Neural progenitor cell (in vitro differentiated cells): ENCODE data around the gene HSPB6. TPM values are rescaled to one million over a fixed set of nuclear protein-coding genes. Genes with fewer than 3 reads are reported as not detected.

Source experiments
- DNase-seq: peaks from one replicate; pipeline ENCODE4 v3.0.0-alpha.2; 2016; ENCODE audit warnings: low spot score
- H2AFZ ChIP-seq: fragments of 200-600 bp; sonication (generic); replicated peaks from 2 replicates; pipeline ENCODE4 v1.6.1; 2016; ENCODE audit warnings: antibody characterized with exemption
- H3F3A ChIP-seq: fragments of 200-600 bp; sonication (generic); 2 replicates; pipeline ENCODE4 v1.6.1; 2016; ENCODE audit warnings: antibody characterized with exemption, low read depth
- H3K27ac ChIP-seq: fragments of 200-600 bp; sonication (generic); 2 replicates; pipeline ENCODE4 v1.5.1; 2016; ENCODE audit warnings: mild to moderate bottlenecking
- H3K27me3 ChIP-seq: fragments of 200-600 bp; sonication (generic); 2 replicates; pipeline ENCODE4 v1.6.1; 2016; ENCODE audit warnings: mild to moderate bottlenecking, moderate library complexity
- H3K36me3 ChIP-seq: fragments of 200-600 bp; sonication (generic); 2 replicates; pipeline ENCODE4 v1.5.1; 2016
- H3K4me1 ChIP-seq: fragments of 200-600 bp; sonication (generic); 2 replicates; pipeline ENCODE4 v1.6.1; 2016; ENCODE audit warnings: mixed run types
- H3K4me2 ChIP-seq: fragments of 200-600 bp; sonication (generic); 2 replicates; pipeline ENCODE4 v1.6.1; 2016
- H3K4me3 ChIP-seq: fragments of 200-600 bp; sonication (generic); 2 replicates; pipeline ENCODE4 v1.5.1; 2016
- H3K79me2 ChIP-seq: fragments of 200-600 bp; sonication (generic); 2 replicates; pipeline ENCODE4 v1.6.1; 2016; ENCODE audit warnings: low read depth
- H3K9ac ChIP-seq: fragments of 200-600 bp; sonication (generic); 2 replicates; pipeline ENCODE4 v1.6.1; 2016
- H3K9me3 ChIP-seq: fragments of 200-600 bp; sonication (generic); 2 replicates; pipeline ENCODE4 v1.5.1; 2016; ENCODE audit warnings: low read depth
- H4K20me1 ChIP-seq: fragments of 200-600 bp; sonication (generic); 2 replicates; pipeline ENCODE4 v1.6.1; 2016; ENCODE audit warnings: low read depth
- H3K27ac Mint-ChIP-seq: 3 replicates; pipeline ENCODE4 v1.8.0; 2021; ENCODE audit warnings: mixed read lengths
- H3K27me3 Mint-ChIP-seq: 2 replicates; pipeline ENCODE4 v1.8.0; 2022; ENCODE audit warnings: low read depth, mild to moderate bottlenecking, inconsistent platforms, moderate library complexity, mixed read lengths; ENCODE audit not compliant: insufficient read depth
- H3K36me3 Mint-ChIP-seq: 3 replicates; pipeline ENCODE4 v1.8.0; 2021; ENCODE audit warnings: mixed read lengths
- H3K4me1 Mint-ChIP-seq: 3 replicates; pipeline ENCODE4 v1.8.0; 2021; ENCODE audit warnings: mixed read lengths
- H3K4me3 Mint-ChIP-seq: 3 replicates; pipeline ENCODE4 v1.8.0; 2021; ENCODE audit warnings: mild to moderate bottlenecking, moderate library complexity, mixed read lengths
- H3K9me3 Mint-ChIP-seq: 3 replicates; pipeline ENCODE4 v1.8.0; 2020; ENCODE audit warnings: mixed read lengths
- CTCF ChIP-seq: fragments of 200-600 bp; sonication (generic); IDR thresholded peaks from 2 replicates; pipeline ENCODE4 v1.5.1; 2017; ENCODE audit warnings: antibody characterized with exemption, mild to moderate bottlenecking
- EZH2 ChIP-seq: fragments of 200-600 bp; sonication (generic); IDR thresholded peaks from 2 replicates; pipeline ENCODE4 v1.6.1; 2017; ENCODE audit warnings: antibody characterized with exemption, mild to moderate bottlenecking, moderate library complexity
- EZH2phosphoT487 ChIP-seq: fragments of 200-600 bp; sonication (generic); IDR thresholded peaks from 2 replicates; pipeline ENCODE4 v1.6.1; 2017; ENCODE audit warnings: antibody characterized with exemption
- total RNA-seq: library from RNA; depleted of rRNA; stranded (reverse); fragments of >200 nt; gene quantifications from 2 replicates; pipeline ENCODE4 v1.2.3, GENCODE V29; 2015; ENCODE audit warnings: low replicate concordance

The HSPB6 gene
- total RNA-seq: not detected in 2 replicates

GRCh38 chr19:35756377-35757230, at the start of gene HSPB6:
TSS of gene HSPB6 (minus strand) at chr19:35757029. CDS start at chr19:35757008, 21 bp downstream.
- Histone ChIP-seq H3K27ac (no peak within 1 kb of the TSS), H3F3A (peaks cover 13% of the 10 kb centered on the region), H3K4me1 (peaks cover 6% of the 10 kb centered on the region), H3K27me3 (peaks cover 27% of the 10 kb centered on the region), H3K9me3 (no peaks in the 10 kb centered on the region), H3K79me2 (peaks cover 16% of the 10 kb centered on the region), H3K36me3 (no peaks in the 10 kb centered on the region), H3K9ac (no peak within 1 kb of the TSS), H3K4me2 (peak within 1 kb of the TSS; percentile 80), H2AFZ (peak within 1 kb of the TSS; percentile 43), H3K4me3 (peak within 1 kb of the TSS; percentile 89), H4K20me1 (peaks cover 19% of the 10 kb centered on the region)
- H3K4me1 Mint-ChIP-seq: peaks cover 26% of the 10 kb centered on the region
- peak; percentile 49 for DNase-seq
- peak within 1 kb of the TSS; percentile 99 for H3K4me3 Mint-ChIP-seq
- peaks cover 9% of the 10 kb centered on the region for H3K27me3 Mint-ChIP-seq
- H3K9me3 Mint-ChIP-seq: no peaks in the 10 kb centered on the region
- H3K27ac Mint-ChIP-seq: peak within 1 kb of the TSS; percentile 98
- H3K36me3 Mint-ChIP-seq: peaks cover 6% of the 10 kb centered on the region
- TF ChIP-seq CTCF (no peak), EZH2 (peak; percentile 46), EZH2phosphoT487 (no peak)

- peaks cover 16% of the 10 kb centered on the region for H3K27me3 Mint-ChIP-seq
- Histone ChIP-seq H3K36me3 (no peaks in the 10 kb centered on the region), H3K9me3 (no peaks in the 10 kb centered on the region), H3K27ac (no peak overlapping the region), H3K4me2 (no peak overlapping the region), H3K79me2 (no peaks in the 10 kb centered on the region), H3K9ac (no peak overlapping the region), H3F3A (no peaks in the 10 kb centered on the region), H3K4me1 (no peaks in the 10 kb centered on the region), H4K20me1 (no peaks in the 10 kb centered on the region), H2AFZ (no peak overlapping the region), H3K27me3 (no peaks in the 10 kb centered on the region), H3K4me3 (no peak overlapping the region)
- H3K9me3 Mint-ChIP-seq: no peaks in the 10 kb centered on the region
- H3K27ac Mint-ChIP-seq: no peak overlapping the region
- H3K4me1 Mint-ChIP-seq: no peaks in the 10 kb centered on the region
- DNase-seq: no peak
- TF ChIP-seq CTCF (no peak), EZH2 (no peak), EZH2phosphoT487 (no peak)
- H3K36me3 Mint-ChIP-seq: no peaks in the 10 kb centered on the region
- no peak overlapping the region for H3K4me3 Mint-ChIP-seq
These were observed 49.8 kb upstream of the HSPB6 start for GRCh38 chr19:35806597-35806996.

- H2AFZ ChIP-seq: no peak overlapping the region
- peak overlapping the region; percentile 57 for H3K4me3 Mint-ChIP-seq
- no peak overlapping the region for H3K27ac Mint-ChIP-seq
- no peak for DNase-seq
- no peaks in the 10 kb centered on the region for H4K20me1 ChIP-seq
- H3K4me3 ChIP-seq: no peak overlapping the region
- H3K36me3 ChIP-seq: no peaks in the 10 kb centered on the region
- no peaks in the 10 kb centered on the region for H3K4me1 ChIP-seq
- no peak overlapping the region for H3K4me2 ChIP-seq
- no peaks in the 10 kb centered on the region for H3K27me3 ChIP-seq
- H3K9me3 ChIP-seq: no peaks in the 10 kb centered on the region
- H3K36me3 Mint-ChIP-seq: no peaks in the 10 kb centered on the region
- no peak overlapping the region for H3K9ac ChIP-seq
- no peaks in the 10 kb centered on the region for H3F3A ChIP-seq
- H3K27ac ChIP-seq: no peak overlapping the region
- H3K9me3 Mint-ChIP-seq: no peaks in the 10 kb centered on the region
- H3K79me2 ChIP-seq: no peaks in the 10 kb centered on the region
- peaks cover 16% of the 10 kb centered on the region for H3K27me3 Mint-ChIP-seq
- no peaks in the 10 kb centered on the region for H3K4me1 Mint-ChIP-seq
- no peak for TF ChIP-seq EZH2
- TF ChIP-seq EZH2phosphoT487: no peak
These were observed 48.8 kb upstream of the HSPB6 start for GRCh38 chr19:35805526-35806102.

- Histone ChIP-seq H2AFZ (no peak overlapping the region), H3K4me1 (peaks cover 3% of the 10 kb centered on the region), H3F3A (no peaks in the 10 kb centered on the region), H3K79me2 (no peaks in the 10 kb centered on the region), H3K27me3 (peaks cover 22% of the 10 kb centered on the region), H3K36me3 (no peaks in the 10 kb centered on the region), H3K9me3 (no peaks in the 10 kb centered on the region), H3K4me2 (no peak overlapping the region), H3K4me3 (no peak overlapping the region), H3K9ac (no peak overlapping the region), H4K20me1 (no peaks in the 10 kb centered on the region), H3K27ac (no peak overlapping the region)
- Mint-ChIP-seq H3K36me3 (no peaks in the 10 kb centered on the region), H3K27ac (no peak overlapping the region), H3K4me1 (peaks cover 4% of the 10 kb centered on the region), H3K4me3 (no peak overlapping the region), H3K27me3 (peaks cover 36% of the 10 kb centered on the region), H3K9me3 (no peaks in the 10 kb centered on the region)
- TF ChIP-seq CTCF (no peak), EZH2 (no peak), EZH2phosphoT487 (no peak)
- DNase-seq: no peak
These were observed 45.0 kb upstream of the HSPB6 start for GRCh38 chr19:35801828-35802227.
